T-helper 22 cell (primary cell): ENCODE measurements around the gene MRPS2.
A peak's percentile ranks its signal among the peaks of the same experiment; 100 is the strongest.

ENCODE experiments used
- DNase-seq: peaks from one replicate; pipeline ENCODE4 v3.0.0-alpha.2; 2020; ENCODE audit warnings: low read depth

Gene MRPS2

DNA sequence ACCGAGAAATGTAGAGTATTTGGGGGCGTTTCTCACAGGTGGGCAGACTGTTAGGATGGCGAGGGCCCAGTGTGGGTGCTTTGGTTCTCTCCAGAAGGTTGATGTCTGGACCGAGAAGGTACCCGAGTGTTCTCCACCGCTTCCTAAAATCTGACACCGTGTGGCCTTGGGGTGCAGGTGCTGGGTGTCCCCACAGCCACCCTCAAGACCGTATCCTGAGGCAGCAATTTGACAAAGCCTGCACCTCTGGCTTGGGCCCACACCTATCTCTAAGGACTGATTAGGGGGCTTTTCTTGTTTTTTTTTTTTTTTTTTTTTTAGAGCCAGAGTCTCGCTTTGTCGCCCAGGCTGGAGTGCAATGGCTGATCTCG, 19.6 kb upstream of the MRPS2 start:
- DNase-seq: no peak

DNA sequence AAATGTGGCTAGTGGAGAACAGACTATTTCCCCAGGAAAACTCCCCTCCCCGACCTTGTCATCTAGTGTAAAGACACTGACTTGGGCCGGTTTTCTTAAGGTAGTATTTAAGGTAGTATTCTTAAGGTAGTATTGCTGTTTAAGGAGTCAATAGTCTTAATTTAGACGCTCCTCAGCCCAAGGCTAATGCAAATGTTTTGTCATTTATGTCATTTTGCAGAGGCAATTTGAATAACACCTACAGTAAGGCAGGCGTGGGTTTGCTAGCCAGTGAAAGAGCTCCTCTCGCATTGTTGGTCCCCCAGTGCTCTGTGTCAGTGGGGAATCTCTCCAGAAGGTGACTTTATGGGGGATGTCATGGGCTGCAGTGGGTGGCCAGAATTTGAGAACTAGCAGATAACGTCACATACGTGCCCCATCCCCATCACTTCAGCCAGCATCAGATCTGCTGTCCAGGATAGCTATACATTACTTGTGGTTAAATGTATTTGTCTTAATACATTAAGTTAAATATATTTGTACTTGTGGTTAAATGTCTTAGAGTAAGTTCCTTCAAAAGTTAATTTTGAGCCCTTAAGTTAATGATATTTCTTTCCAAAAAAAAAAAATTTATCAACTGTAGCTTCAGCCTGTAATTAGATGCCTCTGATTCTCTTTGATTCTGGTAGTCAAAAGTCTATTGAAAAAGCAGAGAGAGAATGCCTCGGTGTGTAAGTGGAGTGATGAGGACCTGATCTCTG, 18.3 kb upstream of the MRPS2 start:
- DNase-seq: no peak

DNA sequence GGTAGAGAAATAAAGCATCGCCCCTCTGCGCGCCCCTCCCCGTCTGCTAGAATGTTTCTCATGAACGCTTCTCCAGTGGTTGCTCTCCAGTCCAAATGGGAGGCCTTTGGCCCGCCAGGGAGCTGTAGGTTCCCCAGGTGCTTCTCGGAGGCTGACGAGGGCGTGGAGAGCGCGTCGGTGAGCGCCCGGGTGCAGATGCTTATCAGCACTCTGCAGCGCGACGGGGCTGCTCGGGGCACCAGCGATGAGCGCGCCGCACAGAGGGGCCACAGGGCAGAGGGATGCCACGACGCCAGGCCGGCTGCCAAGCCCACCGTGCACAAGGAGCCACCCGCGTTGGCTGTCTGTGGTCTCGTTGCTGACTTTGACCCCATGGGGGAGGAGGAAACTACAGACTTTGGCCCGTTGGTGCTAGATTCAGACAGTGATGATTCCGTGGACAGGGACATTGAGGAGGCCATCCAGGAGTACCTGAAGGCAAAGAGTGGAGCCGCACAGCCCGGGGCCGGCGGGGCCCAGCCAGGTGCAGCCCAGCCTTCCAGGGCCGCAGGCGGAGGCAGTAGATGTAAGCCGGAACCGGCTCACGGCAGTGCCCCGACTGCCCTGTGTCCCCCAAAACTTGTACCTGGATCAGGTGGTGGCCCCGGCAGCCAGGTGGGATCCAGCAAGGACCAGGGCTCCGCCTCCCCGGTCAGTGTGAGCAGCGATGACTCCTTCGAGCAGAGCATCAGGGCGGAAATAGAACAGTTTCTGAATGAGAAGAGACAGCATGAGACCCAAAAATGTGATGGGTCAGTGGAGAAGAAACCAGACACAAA, 15.8 kb upstream of the MRPS2 start:
- no peak for DNase-seq

DNA sequence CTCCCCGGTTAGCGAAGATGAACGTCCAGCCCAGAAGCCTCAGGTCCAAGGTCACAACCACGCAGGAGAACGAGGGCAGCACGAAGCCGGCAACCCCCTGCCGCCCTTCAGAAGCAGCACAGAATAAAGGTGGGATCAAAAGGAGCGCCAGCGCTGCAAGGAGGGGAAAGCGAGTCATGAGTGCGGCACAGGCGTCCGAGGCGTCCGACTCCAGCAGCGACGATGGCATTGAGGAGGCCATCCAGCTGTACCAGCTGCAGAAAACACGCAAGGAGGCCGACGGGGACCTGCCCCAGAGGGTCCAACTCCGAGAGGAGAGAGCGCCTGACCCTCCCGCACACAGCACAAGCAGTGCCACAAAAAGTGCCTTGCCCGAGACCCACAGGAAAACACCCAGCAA, 15.1 kb upstream of the MRPS2 start:
- no peak for DNase-seq

DNA sequence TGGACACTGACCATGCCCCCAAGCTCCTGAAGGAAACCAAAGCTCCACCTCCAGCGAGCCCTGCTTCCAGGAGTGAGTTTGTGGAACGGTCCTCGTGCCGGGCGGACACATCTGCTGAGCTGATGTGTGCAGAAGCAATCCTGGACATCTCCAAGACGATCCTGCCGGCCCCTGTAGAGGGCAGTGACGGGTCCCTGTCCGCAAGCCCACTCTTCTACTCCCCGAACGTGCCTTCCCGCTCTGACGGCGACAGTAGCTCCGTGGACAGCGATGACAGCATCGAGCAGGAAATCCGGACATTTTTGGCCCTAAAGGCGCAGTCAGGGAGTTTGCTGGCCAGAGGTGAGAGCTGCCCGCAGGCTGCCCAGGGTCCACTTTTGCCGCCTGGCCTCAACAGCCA, 14.7 kb upstream of the MRPS2 start:
- DNase-seq: no peak

DNA sequence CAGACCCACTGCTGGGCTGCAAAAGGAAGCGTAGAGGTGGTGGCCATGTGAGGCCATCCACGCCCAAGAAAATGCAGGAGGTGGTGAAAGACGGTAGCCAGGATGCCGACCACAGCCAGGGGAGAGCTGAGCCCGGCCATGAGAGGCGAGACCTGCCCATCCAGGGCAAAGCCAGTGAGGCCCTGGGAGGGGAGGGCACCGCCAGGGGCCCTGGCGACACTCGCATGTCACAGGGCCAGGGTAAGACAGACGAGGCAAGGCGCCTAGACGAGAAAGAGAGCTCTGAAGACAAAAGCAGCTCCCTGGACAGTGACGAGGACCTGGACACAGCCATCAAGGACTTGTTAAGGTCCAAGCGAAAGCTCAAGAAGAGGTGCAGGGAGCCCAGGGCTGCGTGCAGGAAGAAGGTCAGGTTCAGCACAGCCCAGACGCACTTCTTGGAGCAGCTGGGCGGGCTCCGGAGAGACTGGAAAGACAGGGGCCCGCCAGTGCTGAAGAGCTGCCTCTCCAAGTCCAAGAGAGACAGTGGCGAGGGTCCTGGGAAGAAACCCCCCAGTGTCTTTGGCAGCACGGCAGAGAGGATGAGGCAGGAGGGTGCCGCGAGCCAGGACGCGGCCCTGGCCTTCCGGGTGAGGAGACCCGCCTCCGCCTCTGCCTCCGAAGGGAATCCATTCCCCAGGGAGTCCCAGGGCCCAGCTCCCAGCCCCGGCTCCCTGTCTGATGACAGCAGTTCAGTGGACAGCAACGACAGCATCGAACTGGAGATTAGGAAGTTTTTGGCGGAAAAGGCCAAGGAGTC, 14.0 kb upstream of the MRPS2 start:
- DNase-seq: no peak

DNA sequence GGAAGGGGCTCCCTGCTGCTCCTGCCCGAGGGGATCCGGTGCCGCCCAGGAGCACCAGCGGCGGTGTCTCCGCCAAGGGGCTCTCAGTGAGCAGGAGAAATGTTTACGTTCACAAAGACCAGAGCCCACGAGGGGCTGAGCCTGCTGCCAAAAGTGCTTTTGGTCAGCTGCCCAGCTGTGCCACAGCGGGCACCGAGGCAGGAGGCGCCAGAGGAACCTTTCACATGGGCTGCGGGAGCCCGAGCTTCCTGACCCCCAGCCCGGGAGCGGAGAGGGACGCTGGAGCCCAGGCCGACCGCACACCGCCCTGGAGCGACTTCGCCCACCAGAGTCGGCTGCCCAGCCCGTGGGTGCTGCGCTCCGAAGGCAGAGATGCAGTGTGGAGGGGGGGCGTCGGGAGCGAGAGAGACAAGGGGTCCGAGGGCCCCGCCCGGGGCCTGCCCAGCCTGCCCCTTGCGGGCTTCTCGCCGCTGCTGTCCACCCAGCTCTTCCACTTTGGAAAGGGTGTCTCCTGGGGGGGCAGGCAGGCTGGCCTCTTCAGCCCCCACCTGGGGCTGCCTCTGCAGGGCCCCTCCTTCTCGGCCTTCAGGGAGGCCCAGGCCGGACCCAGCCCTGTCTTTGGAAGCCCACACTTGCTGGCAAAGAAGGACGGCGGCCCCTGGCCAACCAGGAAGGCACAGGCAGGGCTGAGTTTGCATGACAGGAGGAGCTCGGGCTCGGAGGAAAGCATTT, 13.0 kb upstream of the MRPS2 start:
- no peak for DNase-seq

DNA sequence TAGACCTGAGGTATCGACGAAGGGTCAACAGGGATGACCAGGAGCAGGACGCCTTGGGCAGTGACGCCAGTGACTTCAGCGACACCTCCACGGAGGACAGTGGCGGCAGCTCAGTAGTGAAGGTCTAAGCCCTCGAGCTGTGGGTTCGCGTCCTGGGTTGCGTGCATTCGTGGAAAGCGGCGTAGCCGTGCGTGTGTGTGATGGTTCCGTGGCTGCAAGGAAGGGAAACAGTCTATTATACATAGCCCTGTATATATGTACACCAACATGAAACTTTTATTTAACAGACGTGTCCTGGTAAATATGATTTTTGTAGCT, 12.5 kb upstream of the MRPS2 start:
- DNase-seq: no peak

DNA sequence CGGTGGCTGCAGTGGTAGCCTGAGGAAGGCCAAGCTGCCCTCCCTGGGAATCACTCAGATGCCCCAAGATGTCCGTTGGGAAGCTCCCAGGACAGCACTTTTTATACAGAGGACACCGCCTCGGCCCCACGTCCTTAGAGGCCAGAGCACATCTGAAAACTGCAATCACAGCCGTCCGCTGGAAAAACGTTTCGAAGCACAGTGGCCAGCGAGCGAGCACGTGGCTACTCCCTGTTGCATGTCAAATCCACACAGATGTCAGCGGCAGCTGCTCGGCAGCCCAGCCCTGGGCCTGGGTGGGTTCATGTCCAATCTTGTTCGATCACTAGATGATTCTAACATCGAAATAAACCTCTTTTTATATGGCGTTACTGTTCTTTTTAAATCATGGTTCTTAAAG, 12.0 kb upstream of the MRPS2 start:
- DNase-seq: no peak

DNA sequence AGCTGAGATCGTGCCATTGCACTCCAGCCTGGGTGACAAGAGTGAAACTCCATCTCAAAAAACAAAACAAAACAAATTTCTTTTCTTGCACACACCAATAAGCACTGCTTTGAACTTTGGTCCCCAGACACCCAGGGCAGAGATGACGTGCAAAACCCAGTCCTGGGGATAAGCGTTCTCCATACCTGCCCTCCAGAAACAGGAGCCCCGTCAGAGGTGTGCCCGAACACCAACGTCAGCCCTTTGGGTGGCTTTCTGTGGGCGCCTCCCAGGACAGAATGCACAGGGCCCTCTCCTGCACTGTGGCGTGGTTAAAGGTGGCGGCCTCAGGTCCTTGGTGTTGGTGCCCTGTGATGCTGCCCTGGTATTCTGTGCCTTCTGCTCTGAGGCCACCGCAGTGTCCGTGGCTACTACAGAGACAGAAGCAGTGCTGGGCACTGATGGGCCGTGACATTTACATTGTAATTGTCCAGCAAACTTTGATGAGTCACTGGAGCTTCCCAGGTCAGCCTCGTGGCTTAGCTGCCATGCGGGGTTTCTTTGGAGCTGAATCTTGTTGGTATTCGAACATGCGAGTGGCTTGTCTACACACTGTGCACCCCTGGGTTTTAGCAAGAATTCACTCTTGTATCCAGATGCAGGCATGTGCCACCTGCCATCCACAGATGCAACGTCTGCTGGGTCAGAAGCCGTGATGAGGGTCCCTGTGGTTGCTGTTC, 11.1 kb upstream of the MRPS2 start:
- DNase-seq: no peak

DNA sequence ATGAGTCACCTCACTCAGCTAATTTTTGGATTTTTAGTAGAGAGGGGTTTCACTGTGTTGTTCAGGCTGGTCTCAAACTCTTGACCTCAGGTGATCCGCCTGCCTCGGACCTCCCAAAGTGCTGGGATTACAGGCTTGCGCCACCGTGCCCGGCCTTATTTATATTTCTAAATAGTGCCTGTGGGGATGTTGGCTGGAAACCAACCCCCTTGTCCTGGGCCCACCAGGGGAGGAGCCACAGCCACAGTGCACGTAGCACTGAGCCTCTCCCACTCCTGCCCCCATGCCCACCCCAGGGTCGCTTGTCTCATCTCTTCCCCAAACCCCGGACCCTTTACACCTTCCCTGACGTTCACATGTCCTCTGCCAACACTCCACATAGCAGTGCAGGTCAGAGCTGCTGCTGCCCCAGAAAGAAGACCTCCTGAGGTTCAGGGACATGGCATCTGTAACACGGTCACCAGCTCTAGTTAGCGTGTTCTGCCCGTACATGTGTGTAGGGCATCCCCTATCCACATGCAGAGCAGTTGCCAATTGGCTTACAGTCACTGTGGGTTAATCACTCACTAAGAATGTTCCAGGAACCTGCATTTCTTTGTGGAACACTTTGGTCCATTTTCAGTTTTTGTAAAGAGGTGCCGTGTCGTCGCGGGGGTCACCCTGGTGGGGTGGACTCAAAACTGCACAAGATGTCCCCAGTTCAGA, 10.2 kb upstream of the MRPS2 start:
- no peak for DNase-seq

DNA sequence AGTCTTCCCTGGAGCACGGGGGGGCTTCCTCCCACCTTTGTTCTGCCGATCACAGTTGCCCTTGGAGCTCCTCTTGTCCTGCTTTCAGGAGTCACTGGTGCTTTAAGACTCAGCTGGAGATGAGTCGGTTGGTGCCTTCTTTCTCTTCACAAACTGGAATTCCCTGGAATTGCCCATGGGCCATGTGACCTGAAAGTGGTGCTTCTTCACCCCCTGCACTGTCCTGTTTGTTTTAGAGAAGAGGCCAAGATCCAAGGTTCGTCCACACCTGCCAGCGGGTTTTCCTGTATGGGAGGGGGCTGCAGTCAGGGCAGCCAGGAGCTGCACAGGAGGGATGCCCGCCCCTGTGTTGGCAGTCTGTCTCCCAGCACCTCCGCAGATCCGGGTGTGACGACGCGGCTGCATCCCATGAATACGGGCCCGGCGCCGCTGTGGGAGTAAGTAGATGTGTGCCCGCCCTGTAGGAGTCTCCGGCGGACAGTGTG, 9.5 kb upstream of the MRPS2 start:
- no peak for DNase-seq

DNA sequence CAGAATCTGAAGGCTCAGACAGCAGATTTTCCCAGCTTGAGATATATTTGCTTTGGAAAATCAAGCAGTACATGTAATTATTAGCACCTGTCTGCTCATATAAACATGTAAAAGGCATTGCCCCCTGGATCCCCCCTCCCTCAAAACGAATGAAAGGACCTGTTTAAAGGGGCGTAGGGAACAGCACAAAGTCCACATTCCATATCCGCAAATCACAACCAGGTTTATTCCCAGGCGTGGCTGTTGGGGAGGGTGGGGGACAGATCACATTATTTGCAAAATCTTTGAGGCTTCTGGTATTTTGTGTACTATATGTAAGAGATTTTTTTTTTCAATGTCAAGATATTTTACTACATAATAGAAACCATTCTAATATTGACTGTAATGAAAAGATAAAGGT, 8.7 kb upstream of the MRPS2 start:
- DNase-seq: no peak

DNA sequence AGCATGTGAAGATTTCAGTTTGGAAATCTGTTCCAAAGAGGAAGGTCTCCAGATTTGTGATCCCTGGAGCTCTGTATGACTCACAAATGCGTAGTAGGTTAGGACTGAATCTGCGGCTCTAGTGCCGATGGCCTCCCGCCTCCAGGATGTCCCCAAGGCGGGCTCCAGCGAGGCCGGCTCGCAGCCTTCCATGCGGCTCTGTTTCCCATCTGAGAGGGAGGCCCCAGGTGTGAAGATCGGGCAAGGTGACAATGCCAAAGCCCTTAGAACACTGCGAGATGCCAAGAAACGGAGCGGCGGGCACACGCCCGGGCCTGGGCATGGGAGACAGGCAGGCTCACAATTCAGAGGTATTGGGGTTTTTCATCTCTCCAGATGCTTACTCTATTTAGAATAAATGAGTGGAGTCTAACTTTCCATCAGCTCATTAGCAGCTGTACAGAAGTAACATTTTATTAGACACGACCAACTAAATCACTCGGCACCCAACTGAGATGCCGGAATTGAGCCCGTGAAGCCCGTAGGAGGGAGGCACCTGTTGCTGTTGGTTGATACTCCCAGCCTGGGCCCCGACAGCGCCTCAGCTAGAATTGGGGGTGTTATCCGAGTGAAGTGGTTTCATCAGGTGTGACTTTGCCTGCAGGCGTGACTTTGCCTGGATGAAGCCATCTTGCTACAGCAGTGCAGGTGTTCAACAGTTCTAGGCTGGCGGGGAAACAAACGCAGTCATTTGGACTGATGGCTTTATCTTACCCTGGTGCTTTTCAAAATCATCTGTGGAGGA, 7.4 kb upstream of the MRPS2 start:
- no peak for DNase-seq

DNA sequence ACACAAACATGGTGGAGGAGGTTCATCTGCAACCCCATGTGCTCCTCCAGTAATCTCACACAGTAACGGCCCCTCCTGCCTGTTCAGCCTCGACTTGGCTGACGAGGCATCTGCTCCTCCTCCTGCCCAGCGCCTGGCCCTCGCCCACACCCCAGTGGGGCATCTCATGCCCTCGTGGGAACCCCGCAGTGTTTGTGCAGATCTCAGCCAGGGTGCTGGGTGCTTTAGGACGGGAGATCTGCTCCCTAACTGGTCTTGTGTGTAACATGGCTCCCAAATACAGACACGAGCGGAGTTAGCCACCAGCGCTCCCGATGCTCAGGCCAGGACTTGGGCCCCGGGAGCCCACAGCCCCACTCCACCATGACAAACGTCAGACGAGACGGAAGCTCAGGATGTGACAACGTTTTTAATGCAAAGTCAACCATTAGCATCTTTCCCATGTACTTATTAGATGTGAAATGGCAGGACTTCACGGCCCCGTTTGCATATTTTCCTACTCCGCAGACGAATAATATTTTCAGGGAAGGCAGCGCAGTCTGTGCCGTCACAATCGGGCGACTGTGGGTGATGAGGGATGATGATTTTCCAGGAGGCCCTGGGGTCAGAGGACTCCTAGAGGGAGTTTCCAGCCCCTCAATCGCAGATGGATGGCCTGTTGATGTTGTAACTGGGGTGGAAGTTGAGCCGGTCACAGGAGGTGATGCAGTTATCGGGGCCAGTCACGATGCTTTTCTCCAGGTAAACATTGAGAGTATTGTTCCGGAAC, 5.5 kb upstream of the MRPS2 start:
- DNase-seq: no peak

DNA sequence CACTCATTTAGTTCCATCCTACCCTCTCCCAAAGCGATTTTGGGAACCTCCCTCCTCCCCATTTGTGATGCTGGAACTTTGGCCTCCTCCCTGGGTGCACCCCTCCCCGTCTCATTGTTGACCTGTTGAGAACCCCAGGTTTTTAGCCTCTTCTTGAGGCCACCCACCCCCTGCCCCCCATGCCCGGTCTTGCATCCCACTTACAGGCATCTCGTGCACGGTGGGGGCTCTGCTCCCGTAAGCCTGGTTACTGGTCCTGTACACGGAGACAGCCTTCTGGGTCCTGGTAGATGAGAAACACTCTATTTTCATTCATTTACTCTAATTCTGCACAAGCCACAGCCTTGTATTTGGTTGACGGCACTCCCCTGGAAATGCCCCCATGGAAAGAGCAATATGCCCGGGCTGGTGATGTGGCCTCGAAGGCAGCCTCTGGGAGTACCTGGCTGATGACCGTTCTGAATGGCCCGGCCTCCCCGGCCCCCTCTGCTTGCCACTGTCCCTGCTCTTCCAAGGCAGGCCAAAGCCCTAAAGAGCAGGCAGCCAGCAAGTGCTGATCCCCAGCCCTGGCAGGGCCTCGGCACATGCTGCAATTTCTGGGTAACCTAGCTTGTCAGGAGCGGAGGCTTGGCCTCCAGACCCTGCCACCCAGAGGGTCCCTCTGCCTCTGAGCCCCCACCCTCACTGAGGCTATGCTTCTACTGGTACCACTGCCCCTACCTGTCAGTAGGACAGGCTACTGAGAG, 1.9 kb upstream of the MRPS2 start:
- no peak for DNase-seq

DNA sequence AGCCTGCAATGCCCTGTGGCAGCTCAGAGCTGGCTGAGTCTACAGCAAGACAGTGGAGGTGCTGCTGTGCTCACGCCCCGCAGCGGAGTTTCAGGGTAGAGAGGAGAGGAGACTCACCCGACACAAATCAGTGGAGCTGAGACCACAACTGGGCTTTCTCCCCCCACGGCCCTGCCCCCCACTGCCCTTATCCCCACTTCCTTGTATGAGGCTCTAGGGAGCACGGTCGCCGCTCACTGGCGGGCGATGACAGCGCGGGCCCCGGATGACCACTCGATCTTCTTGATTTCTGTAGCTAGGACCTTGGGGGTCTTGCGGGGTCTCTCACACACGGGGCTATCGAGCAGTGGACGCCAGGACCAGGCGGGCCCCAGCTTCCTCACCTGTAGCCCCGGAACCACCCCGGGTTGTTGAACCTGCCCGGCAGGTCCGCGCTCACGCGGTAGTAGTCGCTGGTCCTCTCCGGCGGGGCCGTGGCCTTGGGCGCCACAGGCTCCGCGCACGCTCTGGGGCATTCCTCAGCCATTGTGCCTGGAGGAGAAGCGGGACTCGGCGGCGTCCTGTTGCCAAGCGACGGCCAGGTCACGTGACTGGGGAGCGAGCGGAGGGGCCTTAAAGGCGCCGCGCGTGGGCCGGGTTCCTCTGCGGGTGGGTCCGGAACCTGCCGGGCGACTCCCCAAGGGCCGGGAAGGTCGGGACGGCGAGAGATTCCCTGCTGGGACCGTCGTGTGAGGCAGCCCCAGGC, 984 bp upstream of the MRPS2 start:
- DNase-seq: peak; percentile 85

DNA sequence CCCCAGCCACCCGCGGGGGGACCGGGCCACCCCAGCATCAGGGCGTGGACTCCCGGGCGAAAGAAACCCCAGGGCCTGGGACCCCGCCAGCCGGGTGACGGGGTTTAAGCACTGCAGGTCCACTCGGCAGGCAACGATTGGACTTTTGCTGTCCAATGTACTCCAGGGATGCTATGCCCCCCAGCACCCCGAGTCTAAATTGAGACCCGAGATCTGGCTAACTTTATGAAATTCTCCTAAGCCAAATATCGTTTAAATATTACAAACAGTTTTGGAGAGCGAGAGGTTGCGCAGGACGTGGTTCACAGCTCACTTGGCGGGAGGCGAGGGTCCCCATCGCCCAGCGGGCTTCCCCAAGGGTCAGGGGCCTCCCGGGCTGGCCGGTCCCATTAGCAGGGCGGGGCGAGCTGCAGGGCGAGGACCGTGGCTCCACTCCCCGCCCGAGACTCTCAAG, 384 bp upstream of the MRPS2 start:
- no peak for DNase-seq
